HepG2 (cell line): ENCODE results near the gene CYB5R2. TPM values are rescaled to one million over a fixed set of nuclear protein-coding genes. Genes with fewer than 3 reads are reported as not detected.

Experiments used
- BHLHE40 ChIP-seq: IDR thresholded peaks from 2 replicates; pipeline ENCODE4 v1.6.1; 2011; ENCODE audit warnings: low read length, improper control_type of control experiment
- EP300 ChIP-seq, 3 experiments: sonication (generic) in 1 of 3; formaldehyde crosslinking in 1 of 3; IDR thresholded peaks; 2 replicates each; pipeline versions ENCODE4 v1.5.1 to v1.6.1; 2011 to 2020; ENCODE audit warnings: low read depth in 2 of 3, low read length in 2 of 3, borderline replicate concordance in 1 of 3, improper control_type of control experiment in 1 of 3, mild to moderate bottlenecking in 1 of 3, missing genetic modification reagents in 1 of 3, moderate library complexity in 1 of 3
- ETV6 ChIP-seq: sonication (generic); formaldehyde crosslinking; conservative IDR thresholded peaks from 2 replicates; pipeline ENCODE4 v1.4.0; 2020; ENCODE audit warnings: missing genetic modification reagents
- FIP1L1 ChIP-seq: fragments of 200-400 bp; formaldehyde crosslinking; IDR thresholded peaks from 2 replicates; pipeline ENCODE4 v1.6.1; 2018; ENCODE audit warnings: low read depth, mild to moderate bottlenecking, low read length, moderate library complexity, borderline replicate concordance; ENCODE audit not compliant: insufficient read depth
- FOXP4 ChIP-seq: sonication (generic); formaldehyde crosslinking; IDR thresholded peaks from 2 replicates; pipeline ENCODE4 v1.4.0; 2020; ENCODE audit warnings: missing genetic modification reagents
- IKZF4 ChIP-seq: sonication (generic); formaldehyde crosslinking; IDR thresholded peaks from 2 replicates; pipeline ENCODE4 v1.5.1; 2020; ENCODE audit warnings: borderline replicate concordance, mild to moderate bottlenecking, low read depth, missing genetic modification reagents; ENCODE audit errors: not compliant biosample characterization
- JDP2 ChIP-seq: sonication (generic); formaldehyde crosslinking; IDR thresholded peaks from 2 replicates; pipeline ENCODE4 v1.8.1; 2022; ENCODE audit warnings: missing genetic modification reagents, borderline replicate concordance
- MTA3 ChIP-seq: sonication (generic); formaldehyde crosslinking; IDR thresholded peaks from 2 replicates; pipeline ENCODE4 v1.4.0; 2020; ENCODE audit warnings: missing genetic modification reagents
- NFATC3 ChIP-seq: sonication (generic); formaldehyde crosslinking; IDR thresholded peaks from 2 replicates; pipeline ENCODE4 v1.5.1; 2020; ENCODE audit warnings: mild to moderate bottlenecking, missing genetic modification reagents
- NRL ChIP-seq: sonication (generic); formaldehyde crosslinking; IDR thresholded peaks from 2 replicates; pipeline ENCODE4 v1.5.0; 2020; ENCODE audit warnings: missing genetic modification reagents, mild to moderate bottlenecking, moderate library complexity, borderline replicate concordance
- SETDB1 ChIP-seq: sonication (generic); formaldehyde crosslinking; IDR thresholded peaks from 2 replicates; pipeline ENCODE4 v1.5.1; 2020; ENCODE audit warnings: missing genetic modification reagents, mild to moderate bottlenecking, borderline replicate concordance
- STAT6 ChIP-seq: sonication (generic); formaldehyde crosslinking; IDR thresholded peaks from 2 replicates; pipeline ENCODE4 v1.4.0; 2020; ENCODE audit warnings: missing genetic modification reagents, mild to moderate bottlenecking, borderline replicate concordance
- TCF7 ChIP-seq: sonication (generic); IDR thresholded peaks from 2 replicates; pipeline ENCODE4 v1.6.1; 2016; ENCODE audit warnings: antibody characterized with exemption, low read depth
- ZBTB25 ChIP-seq: IDR thresholded peaks from 2 replicates; pipeline ENCODE4 v1.6.1; 2018; ENCODE audit warnings: missing genetic modification reagents
- ZBTB46 ChIP-seq: sonication (generic); formaldehyde crosslinking; IDR thresholded peaks from 2 replicates; pipeline ENCODE4 v1.4.0; 2020; ENCODE audit warnings: mild to moderate bottlenecking, missing genetic modification reagents, borderline replicate concordance
- ZFP37 ChIP-seq: sonication (generic); formaldehyde crosslinking; IDR thresholded peaks from 2 replicates; pipeline ENCODE4 v1.4.0; 2020; ENCODE audit warnings: missing genetic modification reagents, borderline replicate concordance
- ZFY ChIP-seq: sonication (generic); formaldehyde crosslinking; IDR thresholded peaks from 2 replicates; pipeline ENCODE4 v1.4.0; 2020; ENCODE audit warnings: missing genetic modification reagents
- ZMYM2 ChIP-seq: sonication (generic); formaldehyde crosslinking; IDR thresholded peaks from 2 replicates; pipeline ENCODE4 v1.8.0; 2022; ENCODE audit warnings: mild to moderate bottlenecking, missing genetic modification reagents
- ZNF207 ChIP-seq: fragments of 450-650 bp; IDR thresholded peaks from 2 replicates; pipeline ENCODE4 v1.6.1; 2016; ENCODE audit warnings: antibody characterized with exemption, borderline replicate concordance
- ZNF225 ChIP-seq: sonication (generic); formaldehyde crosslinking; IDR thresholded peaks from 2 replicates; pipeline ENCODE4 v1.4.0; 2020; ENCODE audit warnings: mild to moderate bottlenecking, missing genetic modification reagents
- ZNF672 ChIP-seq: sonication (generic); formaldehyde crosslinking; IDR thresholded peaks from 2 replicates; pipeline ENCODE4 v1.8.1; 2022; ENCODE audit warnings: missing genetic modification reagents
- ZSCAN9 ChIP-seq: IDR thresholded peaks from 2 replicates; pipeline ENCODE4 v1.6.1; 2016; ENCODE audit warnings: borderline replicate concordance
- polyA plus RNA-seq, 8 experiments: library from polyadenylated mRNA; depleted of rRNA in 3 of 8; stranded (reverse) in 7 of 8; unstranded in 1 of 8; fragments of >200 nt; fragmentation: Illumina TruSeq in 4 of 8; extraction: Trizol in 4 of 8; gene quantifications; 2 replicates each; pipeline versions ENCODE4 v1.2.1 to v1.2.3, GENCODE V29; 2011 to 2016; ENCODE audit warnings: low read depth in 4 of 8, missing spikeins in 1 of 8, mixed read lengths in 1 of 8; ENCODE audit not compliant: insufficient read depth in 1 of 8
- total RNA-seq, 5 experiments: library from RNA; depleted of rRNA; stranded (reverse); fragments of >200 nt; fragmentation: Illumina TruSeq; extraction: Trizol; gene quantifications; 2 replicates each; pipeline ENCODE4 v1.2.3, GENCODE V29; 2016; ENCODE audit warnings: low read depth in 1 of 5

The CYB5R2 gene
- total and polyA plus RNA-seq, 2 of the 13 experiments (the other 11 are each of a cell fraction or from before 2014, with no cell fraction given) = 0.40 to 0.51 TPM

GRCh38 chr11:7657306-7658025 is 15.8 kb downstream of the CYB5R2 start (continued):
- no peak for TF ChIP-seq FOXP4
- TF ChIP-seq STAT6 (CRISPR knock-in tag) = no peak
- TF ChIP-seq BHLHE40 = 0 out of 2 replicates have a peak, but pooled peaks have one; percentile 46
- TF ChIP-seq ZBTB25 (CRISPR knock-in tag) = no peak
- TF ChIP-seq IKZF4 (CRISPR knock-in tag) = no peak
- no peak for TF ChIP-seq ZFP37 (CRISPR knock-in tag)
- no peak for TF ChIP-seq ZNF672 (CRISPR knock-in tag)
- TF ChIP-seq ZNF207 = no peak
- TF ChIP-seq NRL (CRISPR knock-in tag) = no peak
- no peak for TF ChIP-seq JDP2 (CRISPR knock-in tag)
- no peak for TF ChIP-seq NFATC3 (CRISPR knock-in tag)
- TF ChIP-seq ZBTB46 = no peak
- TF ChIP-seq EP300 (IDR thresholded peaks at IDR 0.05; ENCODE audit: low read depth in 2 of 2, low read length in 2 of 2) = no peak
- no peak for TF ChIP-seq EP300 (CRISPR knock-in tag; IDR thresholded peaks at IDR 0.05; ENCODE audit: borderline replicate concordance)
- TF ChIP-seq SETDB1 (CRISPR knock-in tag) = no peak
- 0 out of 2 replicates have a peak, but pooled peaks have one; percentile 19 for TF ChIP-seq ETV6
- no peak for TF ChIP-seq ZSCAN9 (CRISPR knock-in tag)
- TF ChIP-seq ZMYM2 (CRISPR knock-in tag) = no peak
- no peak for TF ChIP-seq MTA3
- TF ChIP-seq TCF7 = no peak
- TF ChIP-seq FIP1L1 = no peak
- TF ChIP-seq ZFY (CRISPR knock-in tag) = peak; percentile 39; the same call in 1 of the 2 replicates
- TF ChIP-seq ZNF225 (CRISPR knock-in tag) = no peak
